Astrocyte (in vitro differentiated cells and primary cell): Measurements from ENCODE around the gene DSG2. TPM values are rescaled to one million over a fixed set of nuclear protein-coding genes. Genes with fewer than 3 reads are reported as not detected.
A peak's percentile ranks its signal among the peaks of the same experiment; 100 is the strongest.

Source experiments
- DNase-seq: peaks from one replicate; pipeline ENCODE4 v3.0.0-alpha.2; 2010; ENCODE audit warnings: low read depth
- FAIRE-seq: peaks from 2 replicates; lab custom pipeline; 2011; peaks lifted over from hg19 to GRCh38; lab: Jason Lieb, UNC
- H2AFZ ChIP-seq: 2 replicates; pipeline ENCODE4 v1.6.0; 2012; ENCODE audit warnings: low read depth, low read length, inconsistent platforms
- H3K27ac ChIP-seq: 2 replicates; pipeline ENCODE4 v1.5.1; 2011; ENCODE audit warnings: low read depth, low read length, inconsistent platforms
- H3K27me3 ChIP-seq: 2 replicates; pipeline ENCODE4 v1.6.0; 2011; ENCODE audit warnings: low read length, inconsistent platforms; ENCODE audit not compliant: insufficient read depth
- H3K36me3 ChIP-seq: 2 replicates; pipeline ENCODE4 v1.5.1; 2011; ENCODE audit warnings: low read length, inconsistent platforms; ENCODE audit not compliant: insufficient read depth
- H3K4me1 ChIP-seq: 2 replicates; pipeline ENCODE4 v1.5.1; 2011; ENCODE audit warnings: low read length, inconsistent platforms; ENCODE audit not compliant: insufficient read depth
- H3K4me2 ChIP-seq: 2 replicates; pipeline ENCODE4 v1.6.0; 2012; ENCODE audit warnings: low read length, inconsistent platforms
- H3K4me3 ChIP-seq: 2 replicates; pipeline ENCODE4 v1.5.1; 2011; ENCODE audit warnings: low read depth, mild to moderate bottlenecking, low read length, inconsistent platforms; ENCODE audit not compliant: insufficient read depth
- H3K79me2 ChIP-seq: 2 replicates; pipeline ENCODE4 v1.6.0; 2012; ENCODE audit warnings: mild to moderate bottlenecking, low read length, inconsistent platforms; ENCODE audit not compliant: insufficient read depth
- H3K9ac ChIP-seq: 2 replicates; pipeline ENCODE4 v1.6.0; 2012; ENCODE audit warnings: mild to moderate bottlenecking, low read length, inconsistent platforms
- H3K9me3 ChIP-seq: 2 replicates; pipeline ENCODE4 v1.5.1; 2012; ENCODE audit warnings: low read depth, mild to moderate bottlenecking, low read length, inconsistent platforms; ENCODE audit not compliant: insufficient read depth
- H4K20me1 ChIP-seq: 2 replicates; pipeline ENCODE4 v1.6.0; 2012; ENCODE audit warnings: low read length, inconsistent platforms; ENCODE audit not compliant: insufficient read depth
- H3K27ac Mint-ChIP-seq: one replicate; pipeline ENCODE4 v1.8.0; 2021; ENCODE audit warnings: mild to moderate bottlenecking, mixed read lengths; ENCODE audit not compliant: unreplicated experiment
- H3K27me3 Mint-ChIP-seq: one replicate; pipeline ENCODE4 v1.8.0; 2021; ENCODE audit warnings: low read depth, mixed read lengths; ENCODE audit not compliant: unreplicated experiment
- H3K36me3 Mint-ChIP-seq: one replicate; pipeline ENCODE4 v1.8.0; 2021; ENCODE audit warnings: low read depth, mixed read lengths; ENCODE audit not compliant: unreplicated experiment
- H3K4me1 Mint-ChIP-seq: one replicate; pipeline ENCODE4 v1.8.0; 2021; ENCODE audit warnings: low read depth, mixed read lengths; ENCODE audit not compliant: unreplicated experiment
- H3K4me3 Mint-ChIP-seq: one replicate; pipeline ENCODE4 v1.8.0; 2021; ENCODE audit warnings: mild to moderate bottlenecking, moderate library complexity, mixed read lengths; ENCODE audit not compliant: unreplicated experiment
- H3K9me3 Mint-ChIP-seq: one replicate; pipeline ENCODE4 v1.8.0; 2021; ENCODE audit warnings: mild to moderate bottlenecking, mixed read lengths; ENCODE audit not compliant: unreplicated experiment
- EZH2 ChIP-seq: IDR thresholded peaks from 2 replicates; pipeline ENCODE4 v1.6.1; 2012; ENCODE audit warnings: mild to moderate bottlenecking, low read length, inconsistent platforms; ENCODE audit not compliant: insufficient read depth
- total RNA-seq: library from RNA; stranded (reverse); gene quantifications from 2 replicates; pipeline ENCODE4 v1.2.1, GENCODE V29; 2021
- TF ChIP-seq, protein P1 (sequence below): IDR thresholded peaks from 2 replicates; pipeline ENCODE4 v1.5.1; 2011; ENCODE audit warnings: low read depth, mild to moderate bottlenecking, inconsistent platforms, low read length, moderate library complexity; ENCODE audit not compliant: insufficient read depth

DSG2 gene
- total RNA-seq, 1 donor from 2014 or later, result 154 TPM

- no peaks in the 10 kb centered on the region for H4K20me1 ChIP-seq
- H3K4me3 Mint-ChIP-seq, result no peak overlapping the region
- H3K4me3 ChIP-seq, result no peak overlapping the region
- H3K4me2 ChIP-seq, result no peak overlapping the region
- H3K36me3 ChIP-seq, result peaks cover 8% of the 10 kb centered on the region
- H3K36me3 Mint-ChIP-seq, result peaks cover 21% of the 10 kb centered on the region
- no peaks in the 10 kb centered on the region for H3K4me1 ChIP-seq
- peaks cover 2% of the 10 kb centered on the region for H3K4me1 Mint-ChIP-seq
- H3K9ac ChIP-seq, result no peak overlapping the region
- H3K9me3 Mint-ChIP-seq, result no peaks in the 10 kb centered on the region
- H3K27ac ChIP-seq, result no peak overlapping the region
- H3K9me3 ChIP-seq, result no peaks in the 10 kb centered on the region
- DNase-seq (peak; percentile 51), FAIRE-seq (no peak)
- H3K27ac Mint-ChIP-seq, result no peak overlapping the region
- H3K27me3 ChIP-seq, result no peaks in the 10 kb centered on the region
- no peak for TF ChIP-seq EZH2
- TF ChIP-seq, protein P1, sequence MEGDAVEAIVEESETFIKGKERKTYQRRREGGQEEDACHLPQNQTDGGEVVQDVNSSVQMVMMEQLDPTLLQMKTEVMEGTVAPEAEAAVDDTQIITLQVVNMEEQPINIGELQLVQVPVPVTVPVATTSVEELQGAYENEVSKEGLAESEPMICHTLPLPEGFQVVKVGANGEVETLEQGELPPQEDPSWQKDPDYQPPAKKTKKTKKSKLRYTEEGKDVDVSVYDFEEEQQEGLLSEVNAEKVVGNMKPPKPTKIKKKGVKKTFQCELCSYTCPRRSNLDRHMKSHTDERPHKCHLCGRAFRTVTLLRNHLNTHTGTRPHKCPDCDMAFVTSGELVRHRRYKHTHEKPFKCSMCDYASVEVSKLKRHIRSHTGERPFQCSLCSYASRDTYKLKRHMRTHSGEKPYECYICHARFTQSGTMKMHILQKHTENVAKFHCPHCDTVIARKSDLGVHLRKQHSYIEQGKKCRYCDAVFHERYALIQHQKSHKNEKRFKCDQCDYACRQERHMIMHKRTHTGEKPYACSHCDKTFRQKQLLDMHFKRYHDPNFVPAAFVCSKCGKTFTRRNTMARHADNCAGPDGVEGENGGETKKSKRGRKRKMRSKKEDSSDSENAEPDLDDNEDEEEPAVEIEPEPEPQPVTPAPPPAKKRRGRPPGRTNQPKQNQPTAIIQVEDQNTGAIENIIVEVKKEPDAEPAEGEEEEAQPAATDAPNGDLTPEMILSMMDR, result no peak
- H3K27me3 Mint-ChIP-seq, result no peaks in the 10 kb centered on the region
- H3K79me2 ChIP-seq, result no peaks in the 10 kb centered on the region
- H2AFZ ChIP-seq, result no peak overlapping the region
These were observed 48.5 kb downstream of the DSG2 start for GRCh38 chr18:31546476-31546875.

GRCh38 chr18:31548853-31549252, 50.9 kb downstream of the DSG2 start:
- Histone ChIP-seq H3K79me2 (no peaks in the 10 kb centered on the region), H3K4me1 (no peaks in the 10 kb centered on the region), H3K27ac (no peak overlapping the region), H3K27me3 (no peaks in the 10 kb centered on the region), H3K9ac (no peak overlapping the region), H3K4me2 (no peak overlapping the region), H3K4me3 (no peak overlapping the region), H3K36me3 (no peaks in the 10 kb centered on the region), H2AFZ (no peak overlapping the region), H4K20me1 (no peaks in the 10 kb centered on the region), H3K9me3 (no peaks in the 10 kb centered on the region)
- no peak overlapping the region for H3K4me3 Mint-ChIP-seq
- TF ChIP-seq, protein P1, result no peak
- no peak for TF ChIP-seq EZH2
- H3K4me1 Mint-ChIP-seq, result peaks cover 2% of the 10 kb centered on the region
- peaks cover 6% of the 10 kb centered on the region for H3K36me3 Mint-ChIP-seq
- H3K27me3 Mint-ChIP-seq, result no peaks in the 10 kb centered on the region
- DNase-seq (no peak), FAIRE-seq (no peak)
- H3K9me3 Mint-ChIP-seq, result no peaks in the 10 kb centered on the region
- no peak overlapping the region for H3K27ac Mint-ChIP-seq

DNA sequence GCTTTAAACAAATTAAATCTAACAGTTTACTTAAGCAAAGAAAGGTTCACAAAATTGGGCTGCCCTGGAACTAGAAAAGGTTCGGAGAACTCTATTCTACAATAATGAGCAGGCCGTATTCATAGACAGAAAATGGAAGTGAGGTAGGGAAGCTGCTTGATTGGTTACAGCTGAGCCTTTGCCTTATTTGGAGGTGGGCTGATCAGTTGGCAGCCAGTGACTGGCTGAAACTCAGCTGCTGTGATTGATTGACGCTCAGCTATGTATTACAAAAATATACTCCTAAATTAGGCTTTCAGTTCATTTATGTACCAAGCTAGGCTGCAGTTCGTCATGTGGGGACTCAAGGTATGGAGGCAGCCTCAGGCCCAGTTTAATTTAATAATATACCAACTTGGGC, 51.4 kb downstream of the DSG2 start:
- Mint-ChIP-seq H3K27me3 (no peaks in the 10 kb centered on the region), H3K4me1 (peaks cover 2% of the 10 kb centered on the region), H3K9me3 (no peaks in the 10 kb centered on the region), H3K27ac (no peak overlapping the region), H3K36me3 (peaks cover 6% of the 10 kb centered on the region), H3K4me3 (no peak overlapping the region)
- H3K9ac ChIP-seq, result no peak overlapping the region
- no peak for TF ChIP-seq EZH2
- TF ChIP-seq, protein P1, result no peak
- FAIRE-seq (no peak), DNase-seq (no peak)
- H3K9me3 ChIP-seq, result no peaks in the 10 kb centered on the region
- no peaks in the 10 kb centered on the region for H3K27me3 ChIP-seq
- H4K20me1 ChIP-seq, result no peaks in the 10 kb centered on the region
- no peak overlapping the region for H2AFZ ChIP-seq
- H3K79me2 ChIP-seq, result no peaks in the 10 kb centered on the region
- H3K4me3 ChIP-seq, result no peak overlapping the region
- no peaks in the 10 kb centered on the region for H3K36me3 ChIP-seq
- H3K4me1 ChIP-seq, result no peaks in the 10 kb centered on the region
- no peak overlapping the region for H3K4me2 ChIP-seq
- H3K27ac ChIP-seq, result no peak overlapping the region
